Mesothelial cell of epicardium (in vitro differentiated cells): ENCODE measurements around the gene CAPNS1. TPM values are rescaled to one million over a fixed set of nuclear protein-coding genes. Genes with fewer than 3 reads are reported as not detected.
A peak's percentile ranks its signal among the peaks of the same experiment; 100 is the strongest.

Experiments
- DNase-seq, 2 experiments: peaks; one replicate each; pipeline ENCODE4 v3.0.0; 2021; ENCODE audit warnings: low spot score in 2 of 2; ENCODE audit not compliant: unreplicated experiment in 2 of 2
- H3K27ac Mint-ChIP-seq: 2 replicates; pipeline ENCODE4 v1.8.0; 2021; ENCODE audit warnings: mixed read lengths
- H3K27me3 Mint-ChIP-seq: 2 replicates; pipeline ENCODE4 v1.8.0; 2021; ENCODE audit warnings: low read depth, mixed read lengths
- H3K36me3 Mint-ChIP-seq: 2 replicates; pipeline ENCODE4 v1.8.0; 2021; ENCODE audit warnings: mixed read lengths
- H3K4me1 Mint-ChIP-seq: 2 replicates; pipeline ENCODE4 v1.8.0; 2021; ENCODE audit warnings: mixed read lengths
- H3K4me3 Mint-ChIP-seq: 2 replicates; pipeline ENCODE4 v1.8.0; 2021; ENCODE audit warnings: mild to moderate bottlenecking, moderate library complexity, mixed read lengths
- H3K9me3 Mint-ChIP-seq: 2 replicates; pipeline ENCODE4 v1.8.0; 2021; ENCODE audit warnings: mixed read lengths
- CTCF ChIP-seq: fragments of 200-600 bp; sonication (generic); IDR thresholded peaks from one replicate; pipeline ENCODE4 v1.5.0; 2021; ENCODE audit warnings: antibody characterized with exemption; ENCODE audit not compliant: unreplicated experiment
- total RNA-seq: library from RNA; stranded (reverse); gene quantifications from 3 replicates; pipeline ENCODE4 v1.2.1, GENCODE V29; 2021

Gene CAPNS1
- total RNA-seq = 425 to 453 TPM (median 451 TPM) in 3 replicates

- Mint-ChIP-seq H3K27ac (peak within 1 kb of the TSS; percentile 99), H3K36me3 (peaks cover 21% of the 10 kb centered on the region), H3K9me3 (no peaks in the 10 kb centered on the region), H3K27me3 (no peaks in the 10 kb centered on the region), H3K4me1 (peaks cover 16% of the 10 kb centered on the region), H3K4me3 (peak within 1 kb of the TSS; percentile 98)
- peak; percentile 93 to 96 for DNase-seq
- no peak for TF ChIP-seq CTCF
These were observed at the start of gene CAPNS1 for GRCh38 chr19:36139473-36140303. Gene CAPNS1, plus strand, starts transcription at chr19:36140066. Its CDS starts 946 bp downstream, at chr19:36141012.

GRCh38 chr19:36090910-36091695 lies 48.8 kb upstream of the CAPNS1 start:
- no peak for TF ChIP-seq CTCF
- peaks cover 4% of the 10 kb centered on the region for H3K36me3 Mint-ChIP-seq

GRCh38 chr19:36092566-36092965 lies 47.3 kb upstream of the CAPNS1 start:
- TF ChIP-seq CTCF = no peak
- Mint-ChIP-seq H3K36me3 (peaks cover 4% of the 10 kb centered on the region), H3K9me3 (no peaks in the 10 kb centered on the region), H3K4me3 (no peak overlapping the region), H3K4me1 (no peaks in the 10 kb centered on the region), H3K27me3 (no peaks in the 10 kb centered on the region), H3K27ac (no peak overlapping the region)
- DNase-seq = no peak

More at GRCh38 chr19:36090910-36091695, 48.8 kb upstream of the CAPNS1 start:
- Mint-ChIP-seq H3K4me1 (no peaks in the 10 kb centered on the region), H3K4me3 (no peak overlapping the region), H3K27me3 (no peaks in the 10 kb centered on the region), H3K27ac (no peak overlapping the region), H3K9me3 (no peaks in the 10 kb centered on the region)
- no peak for DNase-seq

- TF ChIP-seq CTCF = no peak
- H3K27ac Mint-ChIP-seq = no peak overlapping the region
- H3K27me3 Mint-ChIP-seq = no peaks in the 10 kb centered on the region
- H3K4me3 Mint-ChIP-seq = no peak overlapping the region
- no peak for DNase-seq
- no peaks in the 10 kb centered on the region for H3K4me1 Mint-ChIP-seq
- no peaks in the 10 kb centered on the region for H3K9me3 Mint-ChIP-seq
- H3K36me3 Mint-ChIP-seq = peaks cover 4% of the 10 kb centered on the region
These were observed 46.7 kb upstream of the CAPNS1 start for GRCh38 chr19:36093146-36093662.

GRCh38 chr19:36093687-36094086 lies 46.2 kb upstream of the CAPNS1 start:
- Mint-ChIP-seq H3K27me3 (no peaks in the 10 kb centered on the region), H3K36me3 (peaks cover 4% of the 10 kb centered on the region), H3K4me3 (no peak overlapping the region), H3K4me1 (no peaks in the 10 kb centered on the region), H3K27ac (no peak overlapping the region), H3K9me3 (no peaks in the 10 kb centered on the region)
- TF ChIP-seq CTCF = no peak
- DNase-seq = no peak
